ENCODE data around the gene COQ2. TPM values are rescaled to one million over a fixed set of nuclear protein-coding genes. Genes with fewer than 3 reads are reported as not detected.

The COQ2 gene
- total and polyA plus RNA-seq, 2 of the 13 experiments (the other 11 are each of a cell fraction or from before 2014, with no cell fraction given): 10.1 to 17.3 TPM

DNA sequence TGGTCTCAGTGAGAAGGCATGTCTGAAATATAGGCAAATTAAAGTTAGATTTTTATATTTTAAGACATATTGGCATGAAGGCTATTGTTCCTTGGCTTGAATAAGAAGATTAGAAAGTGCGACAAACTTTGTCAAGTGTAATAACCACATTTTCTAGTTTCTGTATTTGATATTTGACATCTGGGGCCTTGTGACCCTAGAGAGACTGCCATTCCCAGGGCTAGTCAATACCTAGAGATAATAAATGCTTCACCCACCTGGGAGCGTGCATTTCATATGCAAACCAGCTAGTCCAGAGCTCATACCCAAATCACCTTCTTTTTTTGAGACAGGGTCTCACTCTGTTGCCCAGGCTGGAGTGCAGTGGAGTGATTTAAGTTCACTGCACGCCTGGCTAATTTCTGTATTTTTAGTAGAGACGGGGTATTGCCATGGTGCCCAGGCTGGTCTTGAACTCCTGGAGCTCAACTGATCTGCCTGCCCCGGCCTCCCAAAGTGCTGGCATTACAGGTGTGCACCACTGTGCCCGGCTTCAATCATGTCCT is 62.6 kb downstream of the COQ2 start:
- POLR2A ChIA-PET: no interaction called here
- Histone ChIP-seq H3K4me1 (ENCODE audit: insufficient read depth, low read length) (no peaks in the 10 kb centered on the region), H3K79me2 (ENCODE audit: insufficient read depth, low read length) (no peaks in the 10 kb centered on the region), H3K27me3 (ENCODE audit: control insufficient read depth in 1 of 2, insufficient read depth in 2 of 2, low read length in 2 of 2) (no peaks in the 10 kb centered on the region), H3K4me3 (replicated peaks in 1 of 3; ENCODE audit: insufficient read depth in 1 of 3, low read depth in 2 of 3, low read length in 3 of 3) (no peak overlapping the region), H3K4me2 (ENCODE audit: low read depth, low read length) (no peak overlapping the region), H4K20me1 (ENCODE audit: insufficient read depth, low read length) (no peaks in the 10 kb centered on the region), H2AFZ (ENCODE audit: low read length) (no peak overlapping the region), H3K9me3 (ENCODE audit: low read length) (no peaks in the 10 kb centered on the region), H3K9ac (ENCODE audit: insufficient read depth, low read depth, low read length) (no peak overlapping the region), H3K36me3 (replicated peaks in 1 of 2; ENCODE audit: control insufficient read depth in 1 of 2, insufficient read depth in 2 of 2, low read length in 2 of 2) (no peaks in the 10 kb centered on the region), H3K27ac (ENCODE audit: extremely low read length, insufficient read depth, low read length) (no peak overlapping the region)
- intact Hi-C loops (cut with micrococcal nuclease; ENCODE audit: unreplicated experiment) (no loop called here), in situ Hi-C loops (cut with HindIII; ENCODE audit: extremely low pct_ligation_motif_present, low pct_unique_long_range_greater_than_20kb) (no loop called here)
- DNase-seq (ENCODE audit: low spot score) (no peak), FAIRE-seq (no peak), ATAC-seq (no peak)
- BruUV-seq (replicated peaks): no TSS peak
- 84% methylated on average over 4 of the region's 6 CpGs for WGBS (ENCODE audit: low lambda C conversion rate)
- CTCF ChIA-PET (ENCODE audit: low intra/inter-chr PET ratio, low total read pairs): no interaction called here
- no peak for TF ChIP-seq TMF1 (CRISPR knock-in tag; IDR thresholded peaks at IDR 0.05; ENCODE audit: low read depth)
- TF ChIP-seq ZNF510 (CRISPR knock-in tag; IDR thresholded peaks at IDR 0.05; ENCODE audit: low read depth): no peak
- TF ChIP-seq PCBP1 (IDR thresholded peaks at IDR 0.05; ENCODE audit: borderline replicate concordance, low read depth, low read length): no peak
- TF ChIP-seq, protein P1, sequence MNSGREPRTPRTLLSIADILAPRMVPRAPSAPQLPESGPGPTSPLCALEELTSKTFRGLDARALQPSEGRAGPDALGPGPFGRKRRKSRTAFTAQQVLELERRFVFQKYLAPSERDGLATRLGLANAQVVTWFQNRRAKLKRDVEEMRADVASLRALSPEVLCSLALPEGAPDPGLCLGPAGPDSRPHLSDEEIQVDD (CRISPR knock-in tag; IDR thresholded peaks at IDR 0.05; ENCODE audit: borderline replicate concordance): no peak
- no peak for TF ChIP-seq TOE1 (CRISPR knock-in tag; IDR thresholded peaks at IDR 0.05)
- no peak for TF ChIP-seq RFX5 (IDR thresholded peaks at IDR 0.05; ENCODE audit: low read depth, low read length)

DNA sequence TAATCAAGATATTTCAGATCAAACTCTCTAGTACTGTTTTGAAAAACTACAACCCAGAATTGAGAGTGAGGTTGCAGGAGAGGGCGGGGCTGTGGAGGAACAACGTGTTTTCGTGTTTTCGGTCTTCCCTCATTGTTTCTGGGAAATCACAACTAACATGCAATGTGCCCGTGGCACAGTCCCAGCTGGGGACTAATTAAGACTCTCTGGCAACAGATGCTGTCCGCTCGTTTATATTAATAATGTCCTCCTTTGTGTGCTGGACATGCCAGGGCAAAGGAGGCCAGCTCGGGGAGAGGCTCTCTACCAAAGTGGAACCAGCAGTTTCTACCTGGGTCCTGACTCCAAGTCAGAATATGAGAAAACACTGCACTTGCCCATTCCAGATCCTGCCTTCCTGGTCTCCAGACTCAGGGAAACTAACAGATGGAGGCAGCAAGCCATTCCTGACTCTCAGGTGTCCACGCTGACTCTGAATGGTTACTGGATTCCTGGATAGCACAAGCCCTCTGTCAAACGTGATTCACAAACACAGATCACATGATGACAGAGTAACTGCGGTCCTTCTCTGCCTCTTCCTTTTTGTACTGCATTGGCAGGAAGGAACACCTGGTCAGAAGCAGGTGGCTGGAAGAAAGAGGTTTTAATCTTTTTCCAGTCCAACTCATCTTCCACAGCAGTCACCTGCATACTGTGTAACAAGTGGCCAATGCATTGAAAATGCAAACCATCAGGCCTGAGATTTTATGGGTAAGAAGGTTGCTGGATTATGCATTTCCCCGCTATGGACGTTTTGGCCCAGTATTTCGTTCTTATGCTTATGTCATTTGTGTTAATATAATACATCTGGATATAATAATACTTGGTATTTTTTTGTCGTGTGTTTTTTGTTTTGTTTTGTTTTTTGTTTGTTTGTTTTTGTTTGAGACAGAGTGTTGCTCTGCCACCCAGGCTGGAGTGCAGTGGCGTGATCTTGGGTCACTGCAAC is 65.0 kb downstream of the COQ2 start:
- ChIA-PET POLR2A (no interaction called here), CTCF (ENCODE audit: low intra/inter-chr PET ratio, low total read pairs) (no interaction called here)
- H3K9me3 ChIP-seq (ENCODE audit: low read length): no peaks in the 10 kb centered on the region
- WGBS (ENCODE audit: low lambda C conversion rate): 59% methylated on average over 14 of the region's 16 CpGs
- in situ Hi-C loops (cut with HindIII; ENCODE audit: extremely low pct_ligation_motif_present, low pct_unique_long_range_greater_than_20kb) (no loop called here), intact Hi-C loops (cut with micrococcal nuclease; ENCODE audit: unreplicated experiment) (no loop called here)
- peak overlapping the region; percentile 20 for H2AFZ ChIP-seq (ENCODE audit: low read length)
- H4K20me1 ChIP-seq (ENCODE audit: insufficient read depth, low read length): no peaks in the 10 kb centered on the region
- DNase-seq (ENCODE audit: low spot score): no peak
- no peaks in the 10 kb centered on the region for H3K4me1 ChIP-seq (ENCODE audit: insufficient read depth, low read length)
- FAIRE-seq: no peak
- BruUV-seq (replicated peaks): no TSS peak
- no peaks in the 10 kb centered on the region for H3K79me2 ChIP-seq (ENCODE audit: insufficient read depth, low read length)
- TF ChIP-seq MAF1 (CRISPR knock-in tag; IDR thresholded peaks at IDR 0.05; ENCODE audit: borderline replicate concordance) (no peak), BCL6 (CRISPR knock-in tag; IDR thresholded peaks at IDR 0.05) (peak; percentile 93)
- H3K4me3 ChIP-seq (replicated peaks in 1 of 3; ENCODE audit: insufficient read depth in 1 of 3, low read depth in 2 of 3, low read length in 3 of 3): no peak overlapping the region
- no peak for ATAC-seq
- peak overlapping the region; percentile 52 for H3K4me2 ChIP-seq (ENCODE audit: low read depth, low read length)
- H3K36me3 ChIP-seq (replicated peaks in 1 of 2; ENCODE audit: control insufficient read depth in 1 of 2, insufficient read depth in 2 of 2, low read length in 2 of 2): no peaks in the 10 kb centered on the region
- H3K9ac ChIP-seq (ENCODE audit: insufficient read depth, low read depth, low read length): no peak overlapping the region; the same call in 1 of the 2 replicates
- no peak overlapping the region for H3K27ac ChIP-seq (ENCODE audit: extremely low read length, insufficient read depth, low read length)
- no peaks in the 10 kb centered on the region for H3K27me3 ChIP-seq (ENCODE audit: control insufficient read depth in 1 of 2, insufficient read depth in 2 of 2, low read length in 2 of 2)

Data from HepG2 (cell line).